Ecto neural progenitor cell (in vitro differentiated cells): ENCODE measurements around the gene TPRN.

Experiments used
- DNase-seq: peaks from one replicate; pipeline ENCODE4 v3.0.0-alpha.2; 2018; ENCODE audit warnings: low spot score

TPRN gene

DNA sequence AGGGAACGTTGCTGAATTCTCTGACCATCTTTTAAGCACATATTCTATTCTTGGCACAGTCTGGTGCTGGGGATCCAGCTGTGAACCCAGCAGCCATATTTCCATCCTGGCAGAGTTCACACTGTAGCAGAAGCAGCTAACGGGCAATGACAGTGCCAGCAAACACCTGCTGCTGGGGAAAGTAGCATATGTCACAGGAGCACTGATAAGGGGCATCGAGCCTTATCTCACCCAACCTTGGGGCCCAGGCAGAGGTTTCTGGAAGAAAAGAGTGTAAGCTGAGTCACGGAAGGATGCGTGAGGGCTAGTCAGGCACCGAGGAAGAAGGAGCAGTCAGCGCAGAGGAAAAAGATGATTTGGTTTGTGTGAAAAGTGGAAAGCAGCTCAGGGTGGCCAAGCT lies 6.1 kb upstream of the TPRN start:
- no peak for DNase-seq

DNA sequence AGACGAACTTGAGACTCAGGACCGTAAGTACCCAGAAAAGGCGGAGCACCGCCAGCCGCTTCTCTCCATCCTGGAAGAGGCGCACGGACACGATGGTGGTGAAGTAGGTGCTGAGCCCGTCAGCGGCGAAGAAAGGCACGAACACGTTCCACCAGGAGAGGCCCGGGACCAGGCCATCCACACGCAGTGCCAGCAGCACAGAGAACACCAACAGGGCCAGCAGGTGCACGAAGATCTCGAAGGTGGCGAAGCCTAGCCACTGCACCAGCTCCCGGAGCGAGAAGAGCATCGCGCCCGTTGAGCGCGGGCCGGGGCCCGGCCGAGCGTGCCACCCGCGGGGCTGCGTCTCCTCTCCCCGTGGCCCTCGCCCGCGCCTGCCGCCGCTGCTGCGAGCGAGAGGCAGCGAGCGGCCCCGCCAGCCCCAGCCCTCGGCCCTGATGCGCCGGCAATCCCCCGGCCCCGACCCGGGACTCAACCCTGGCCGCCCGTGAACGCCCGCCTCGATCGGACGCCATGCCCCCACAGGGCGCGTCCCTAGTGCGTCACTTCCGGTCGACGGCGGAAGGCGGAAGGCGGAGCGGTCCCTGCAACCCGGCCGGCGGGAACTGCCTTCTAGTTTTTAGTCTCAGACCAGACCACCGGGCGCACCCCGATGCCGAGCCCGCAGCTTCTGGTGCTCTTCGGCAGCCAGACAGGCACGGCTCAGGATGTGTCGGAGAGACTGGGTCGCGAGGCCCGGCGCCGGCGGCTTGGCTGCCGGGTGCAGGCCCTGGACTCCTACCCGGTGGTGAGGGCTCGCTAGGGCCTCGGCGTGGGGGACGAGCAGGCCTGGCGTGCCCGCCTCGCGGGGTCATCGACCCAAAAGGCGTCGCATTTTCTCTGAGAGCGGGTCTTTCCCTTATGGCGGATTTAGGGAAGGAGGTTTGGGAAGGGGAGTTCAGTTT lies 4.9 kb upstream of the TPRN start, which contains the start of the genes NDOR1 and TMEM203:
Gene NDOR1, plus strand, starts transcription at position 575 of the 944 bp plus-strand sequence. Its CDS starts 78 bp downstream, at position 653.
Gene TMEM203, minus strand, starts transcription at position 523 of the 944 bp plus-strand sequence. Its CDS starts 234 bp downstream, at position 289.
- DNase-seq = peak; percentile 97

DNA sequence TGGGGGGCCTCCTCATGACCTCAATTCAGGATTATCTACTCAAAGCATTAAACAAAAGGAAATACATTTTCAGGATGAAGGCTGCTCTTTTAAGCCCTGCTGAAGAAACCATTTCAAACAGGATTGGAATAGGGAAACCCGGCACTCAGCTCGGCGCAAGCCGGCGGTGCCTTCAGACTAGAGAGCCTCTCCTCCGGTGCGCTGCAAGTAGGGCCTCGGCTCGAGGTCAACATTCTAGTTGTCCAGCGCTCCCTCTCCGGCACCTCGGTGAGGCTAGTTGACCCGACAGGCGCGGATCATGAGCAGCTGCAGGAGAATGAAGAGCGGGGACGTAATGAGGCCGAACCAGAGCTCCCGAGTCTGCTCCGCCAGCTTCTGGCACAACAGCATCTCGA lies 4.2 kb upstream of the TPRN start:
- no peak for DNase-seq

DNA sequence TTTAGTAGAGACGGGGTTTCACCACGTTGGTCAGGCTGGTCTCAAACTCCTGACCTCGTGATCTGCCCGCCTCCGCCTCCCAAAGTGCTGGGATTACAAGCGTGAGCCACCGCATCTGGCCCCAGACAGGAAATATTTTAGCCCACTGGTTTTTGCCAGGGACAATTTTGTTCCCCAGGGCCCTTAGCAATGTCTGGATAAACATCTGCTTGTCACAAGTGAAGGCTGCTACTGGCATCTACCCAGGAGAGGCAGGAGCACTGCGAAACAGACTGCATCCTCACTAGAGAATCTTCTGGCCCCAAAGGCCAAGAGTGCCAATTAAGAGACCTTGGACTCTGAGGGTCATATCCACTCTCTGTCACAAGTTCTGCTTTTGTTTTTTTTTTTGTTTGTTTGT lies 2.4 kb upstream of the TPRN start:
- DNase-seq = no peak

DNA sequence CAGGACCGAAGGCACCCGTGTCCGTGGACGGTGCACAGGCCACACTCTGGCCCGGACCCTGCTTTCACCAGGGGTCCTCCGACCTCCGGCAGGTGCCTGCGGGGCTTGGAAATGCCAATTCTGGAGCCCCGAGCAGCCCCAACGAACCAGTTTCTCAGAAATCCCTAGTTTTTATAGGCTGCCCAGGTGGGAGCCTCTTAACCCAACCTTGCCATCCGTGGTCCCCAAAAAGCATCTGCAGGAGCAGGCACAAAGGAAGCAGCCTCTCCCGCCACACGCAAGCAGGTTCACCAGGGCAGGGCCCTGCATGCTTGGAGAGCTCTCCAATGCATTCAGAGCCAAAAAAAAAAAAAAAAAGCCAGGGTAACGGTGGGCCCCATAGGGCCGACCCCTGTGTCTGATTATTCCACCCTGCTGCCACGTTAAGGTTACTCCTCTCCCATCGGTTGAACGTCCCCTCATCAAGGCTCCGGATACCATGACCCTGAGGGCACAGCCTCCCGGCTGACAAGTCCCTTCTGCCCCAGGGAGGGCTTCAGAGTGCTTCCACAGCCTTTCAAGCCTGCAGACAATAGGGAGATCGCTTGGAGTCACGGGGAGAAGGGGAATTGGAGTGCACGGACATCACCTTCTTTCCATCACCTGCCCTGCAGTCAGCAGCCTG lies 796 bp upstream of the TPRN start:
- no peak for DNase-seq

DNA sequence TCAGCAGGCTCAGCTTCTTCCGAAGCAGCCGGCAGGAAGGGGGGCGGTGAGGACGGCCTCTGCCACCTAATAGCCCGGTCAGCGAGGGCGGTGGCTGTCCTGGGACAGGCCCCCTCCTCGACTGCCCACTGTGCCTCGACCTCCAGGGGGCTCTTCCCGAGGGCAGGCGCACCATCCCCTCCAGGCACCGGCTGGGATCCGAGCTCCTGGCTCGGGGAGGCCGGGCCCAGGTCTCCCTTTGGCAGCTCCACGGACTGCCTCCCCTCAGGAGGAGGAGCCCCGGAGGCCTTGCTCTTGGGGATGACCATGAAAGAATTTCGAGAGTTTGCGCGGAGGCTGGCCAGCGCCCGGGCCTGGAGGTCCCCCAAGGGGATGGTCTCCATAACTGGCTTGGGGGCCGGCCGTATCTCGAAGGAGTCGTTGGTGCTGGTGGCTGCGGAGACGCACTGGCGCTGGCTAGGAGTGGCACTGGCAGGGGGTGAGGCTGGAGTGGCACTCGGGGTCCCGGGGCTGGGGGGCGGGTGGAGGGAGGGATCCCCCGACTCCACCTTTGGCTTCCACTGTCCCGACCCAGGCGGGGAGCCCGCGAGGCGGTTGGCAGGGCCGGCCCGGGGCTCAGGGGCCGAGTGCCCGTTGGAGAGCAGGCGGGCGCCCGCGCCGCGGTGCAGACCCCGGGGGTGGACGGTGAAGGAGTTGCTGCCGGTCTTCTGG lies 975 bp downstream of the TPRN start:
- DNase-seq = no peak

DNA sequence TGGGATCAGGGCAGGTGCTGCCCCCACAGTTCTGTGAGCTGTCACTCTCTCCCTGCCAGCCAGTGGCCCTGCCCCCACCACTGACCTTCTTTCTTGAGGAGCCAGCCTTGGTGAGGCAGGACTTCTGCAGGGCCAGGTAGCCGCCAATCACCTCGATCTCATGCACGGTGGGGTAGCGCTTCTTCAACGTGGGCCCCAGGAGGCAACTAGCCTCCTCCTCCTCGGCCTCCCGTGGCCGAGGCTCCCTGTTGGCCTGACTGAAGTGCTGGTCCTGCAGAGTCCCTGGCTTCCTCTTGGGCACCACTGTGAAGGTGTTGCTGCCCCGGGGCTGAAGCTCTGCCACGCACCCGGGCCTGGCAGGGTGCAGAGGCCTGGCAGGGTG lies 1.6 kb downstream of the TPRN start:
- DNase-seq = no peak

DNA sequence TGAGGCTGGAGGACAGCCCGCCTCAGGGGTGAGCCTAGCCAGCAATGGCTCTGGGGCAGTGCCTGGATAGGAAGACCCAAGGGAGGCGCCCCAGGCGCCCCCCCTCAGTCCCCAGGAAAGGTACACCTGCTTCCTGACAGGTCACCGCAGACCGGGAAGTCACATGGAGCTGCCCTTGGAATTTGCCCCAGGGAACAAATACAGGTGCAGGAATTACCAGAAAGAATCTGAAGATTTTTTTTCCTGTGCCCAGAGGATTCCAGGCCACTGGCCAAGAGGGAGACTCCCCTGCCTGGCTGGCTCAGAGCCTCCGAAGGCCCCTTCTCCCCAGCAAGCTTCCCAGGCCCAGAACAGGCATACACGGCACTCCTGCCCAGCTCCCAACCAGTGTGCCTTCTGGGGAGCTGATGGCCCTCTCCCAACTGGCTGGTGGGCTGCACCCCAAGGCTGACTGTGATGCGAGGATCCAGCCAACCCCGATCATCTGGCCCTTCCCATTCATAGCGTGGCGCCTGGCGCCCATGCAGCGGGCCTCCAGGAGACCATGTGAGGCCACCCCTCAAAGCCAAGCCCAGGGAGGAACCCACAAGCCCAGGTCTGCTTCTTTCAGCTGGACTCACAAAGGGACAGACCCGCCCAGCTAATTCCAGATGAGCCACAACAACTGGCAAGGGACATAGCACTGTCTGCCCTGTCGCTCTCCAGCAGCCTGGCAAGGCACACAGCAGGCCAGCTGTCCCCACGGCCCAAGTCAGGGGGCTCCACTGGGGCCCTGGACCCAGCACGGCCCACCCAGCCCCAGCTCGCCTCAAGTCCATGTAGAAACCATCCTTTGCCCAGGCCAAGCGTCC lies 2.3 kb downstream of the TPRN start:
- DNase-seq = no peak

DNA sequence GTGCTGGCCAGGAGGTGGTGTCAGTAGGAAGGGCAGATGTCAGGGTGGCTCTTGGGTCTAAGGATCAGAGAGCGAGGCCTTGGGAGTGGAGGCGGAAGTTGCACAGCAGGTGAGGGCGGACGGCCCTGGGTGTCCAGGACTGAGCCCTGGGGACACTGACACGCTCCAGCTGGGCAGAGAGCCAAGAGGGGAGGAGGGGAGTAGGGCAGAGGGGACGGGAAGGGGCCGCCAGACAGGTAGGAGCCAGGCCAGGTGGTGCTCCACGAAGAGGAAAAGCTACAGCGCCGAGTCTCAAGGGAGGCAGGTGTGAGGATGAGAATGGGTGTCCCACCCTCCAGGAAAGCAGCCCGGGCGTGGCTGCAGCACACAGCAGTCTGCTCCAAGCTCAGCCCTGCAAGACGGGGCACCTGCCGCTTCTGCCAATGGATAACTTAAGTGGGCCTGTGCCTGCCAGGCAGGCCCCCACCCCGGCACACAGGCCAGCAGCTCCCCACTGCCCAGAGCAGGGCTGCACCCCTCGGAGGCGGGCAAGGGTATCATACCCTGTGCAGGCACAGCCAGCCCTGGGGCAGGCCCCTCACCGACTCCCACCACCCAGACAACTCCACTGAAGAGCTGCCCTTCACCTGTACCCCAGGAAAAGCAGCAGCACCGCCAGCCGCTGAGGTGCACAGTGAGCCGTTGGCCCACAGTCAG lies 4.9 kb downstream of the TPRN start:
- DNase-seq = no peak

DNA sequence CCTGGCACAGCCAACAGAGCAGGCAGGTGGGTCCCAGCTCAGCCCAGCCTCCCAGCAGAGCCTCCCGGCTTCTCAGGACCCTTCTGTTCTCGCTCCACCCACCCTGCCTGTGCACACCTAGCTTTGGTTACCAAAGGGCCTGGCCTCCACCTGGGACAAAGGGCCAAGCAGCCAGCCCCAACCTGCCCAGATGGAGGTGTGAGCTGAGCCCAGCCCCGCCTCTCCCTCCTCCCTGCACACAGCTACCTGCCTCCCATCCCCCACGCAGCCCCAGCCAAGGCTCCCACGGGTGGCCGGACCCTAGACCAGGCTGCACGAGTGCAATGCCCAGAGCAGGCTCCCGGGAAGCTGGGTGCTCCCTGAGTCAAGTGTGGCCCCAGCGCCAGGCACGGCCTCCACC lies 5.6 kb downstream of the TPRN start:
- DNase-seq = no peak

DNA sequence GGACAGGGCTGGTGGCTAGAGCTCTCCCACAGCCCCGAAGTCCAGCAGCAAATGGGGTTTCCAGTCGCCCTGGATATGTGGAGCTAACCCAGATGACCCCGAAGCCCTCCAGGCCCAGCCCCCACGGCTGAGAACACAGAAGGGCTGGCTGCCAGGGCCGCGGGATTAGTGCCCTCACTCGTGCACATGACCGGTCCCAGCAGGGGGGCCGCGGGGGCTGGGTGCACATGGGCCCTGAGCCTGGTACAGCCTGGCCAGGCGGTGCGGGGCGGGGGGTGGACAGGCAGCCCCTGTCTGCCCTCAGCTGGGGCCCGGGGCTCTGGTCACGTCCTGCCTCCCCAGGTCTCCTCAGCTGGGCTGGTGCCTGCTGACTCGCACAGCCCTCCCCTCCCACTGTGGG lies 6.2 kb downstream of the TPRN start:
- DNase-seq = no peak

DNA sequence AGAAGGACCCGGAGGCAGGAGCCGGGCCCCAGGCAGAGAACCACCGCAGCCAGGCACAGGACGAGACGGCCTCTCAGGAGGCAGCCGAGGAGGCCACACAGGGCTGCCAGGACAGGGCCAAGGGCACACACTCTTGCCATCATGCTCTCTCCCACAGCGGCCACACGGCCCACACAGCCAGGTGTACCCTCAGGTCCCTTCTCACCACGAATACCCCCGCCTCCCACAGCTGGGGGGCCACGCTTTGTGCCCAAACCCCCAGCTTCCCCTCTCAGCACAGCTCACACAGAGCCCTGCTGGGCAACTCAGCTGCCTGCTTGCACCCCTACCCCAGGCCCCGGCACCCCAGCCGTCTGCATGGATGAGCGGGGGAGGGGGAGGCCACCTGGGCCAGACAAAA lies 6.8 kb downstream of the TPRN start:
- DNase-seq = no peak

DNA sequence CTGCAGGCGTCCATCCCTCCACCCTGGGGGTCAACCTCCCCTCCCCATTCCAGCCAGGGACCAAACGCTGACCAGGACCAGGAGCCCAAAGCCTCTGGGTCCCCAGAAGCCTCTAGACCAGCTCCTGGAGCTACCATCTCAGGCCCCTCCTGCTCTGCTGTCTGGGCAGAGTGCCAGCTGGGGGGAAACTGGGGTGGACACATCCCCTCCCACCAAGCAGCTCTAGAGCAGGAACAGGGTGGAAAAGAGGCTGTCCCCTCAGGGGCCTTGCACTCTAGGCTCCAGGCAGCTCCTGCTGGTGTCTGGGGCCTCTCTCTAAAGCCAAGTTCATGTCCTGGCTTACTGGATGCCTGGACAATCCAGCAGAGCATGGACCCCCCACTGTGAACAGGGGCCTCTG lies 7.7 kb downstream of the TPRN start:
- no peak for DNase-seq

DNA sequence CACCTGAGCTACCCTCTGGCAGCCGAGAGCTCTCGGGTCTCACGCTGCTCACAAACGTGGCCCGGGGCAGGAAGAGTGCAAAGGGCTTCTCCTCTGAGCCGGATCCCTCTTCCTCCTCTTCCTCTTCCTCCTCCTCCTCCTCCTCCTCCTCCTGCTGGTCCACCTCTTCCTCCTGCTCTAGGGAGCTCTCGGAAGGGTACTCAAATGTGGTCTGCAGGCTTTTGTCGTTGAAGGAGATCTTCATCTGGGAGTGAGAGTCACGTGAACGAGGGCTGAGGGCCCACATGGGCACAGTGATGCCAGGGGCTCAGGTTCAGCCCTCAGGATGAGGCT lies 8.1 kb downstream of the TPRN start:
- DNase-seq = no peak

DNA sequence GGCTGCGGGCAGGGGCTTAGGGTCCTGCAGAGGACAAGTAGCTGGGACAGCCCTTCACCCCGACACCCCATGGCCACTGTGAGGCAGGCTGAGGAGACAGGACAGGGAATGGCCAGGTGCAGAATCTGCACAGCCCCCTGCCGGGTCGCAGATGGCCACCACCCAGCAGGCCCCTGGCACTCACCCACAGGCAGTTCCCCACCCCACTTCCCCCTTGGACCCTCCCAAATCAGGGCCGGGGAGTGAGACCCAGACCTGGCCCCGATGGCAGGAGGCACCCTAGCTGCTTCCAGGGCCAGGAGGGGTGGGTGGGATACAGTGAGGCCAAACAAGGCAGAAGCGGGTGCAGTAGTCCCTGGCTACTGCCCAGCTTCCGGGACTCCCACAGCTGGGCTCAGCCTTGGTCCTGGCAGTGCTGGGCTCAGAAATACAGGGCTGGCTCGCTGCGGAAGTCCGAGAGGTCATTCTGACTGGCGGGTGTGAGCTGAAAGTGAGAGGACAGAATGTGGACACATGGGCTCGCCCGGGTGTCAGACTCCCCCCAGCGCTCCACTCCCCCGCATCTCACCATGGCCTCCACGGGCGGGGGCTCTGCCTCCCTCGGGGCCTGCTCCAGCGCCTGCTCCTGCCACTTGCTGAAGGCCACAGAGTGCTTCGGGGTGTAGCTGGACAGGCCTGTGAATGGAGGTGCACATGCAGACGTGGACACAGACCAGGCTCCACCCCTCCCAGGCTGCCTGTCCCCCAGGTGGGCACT lies 8.7 kb downstream of the TPRN start:
- no peak for DNase-seq

DNA sequence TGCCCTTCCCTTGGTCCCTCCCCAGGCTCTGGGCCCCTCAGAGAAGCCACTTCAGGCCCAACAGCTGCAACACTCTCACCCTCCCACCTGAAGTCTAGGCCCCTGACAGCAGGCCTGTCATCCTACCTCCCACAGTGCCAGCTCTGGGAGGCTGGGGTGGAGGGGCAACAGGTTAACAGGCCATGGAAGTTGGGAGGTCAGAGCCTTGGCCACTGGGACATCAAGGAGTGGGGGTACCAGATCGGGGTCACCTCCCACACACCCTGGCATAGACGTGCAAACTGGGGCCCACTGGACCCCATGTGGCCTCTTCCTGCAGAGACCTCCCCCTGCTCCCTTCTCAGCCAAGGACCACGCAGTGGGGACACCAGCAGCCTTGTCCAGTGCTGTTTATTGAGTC lies 9.3 kb downstream of the TPRN start:
- DNase-seq = no peak

DNA sequence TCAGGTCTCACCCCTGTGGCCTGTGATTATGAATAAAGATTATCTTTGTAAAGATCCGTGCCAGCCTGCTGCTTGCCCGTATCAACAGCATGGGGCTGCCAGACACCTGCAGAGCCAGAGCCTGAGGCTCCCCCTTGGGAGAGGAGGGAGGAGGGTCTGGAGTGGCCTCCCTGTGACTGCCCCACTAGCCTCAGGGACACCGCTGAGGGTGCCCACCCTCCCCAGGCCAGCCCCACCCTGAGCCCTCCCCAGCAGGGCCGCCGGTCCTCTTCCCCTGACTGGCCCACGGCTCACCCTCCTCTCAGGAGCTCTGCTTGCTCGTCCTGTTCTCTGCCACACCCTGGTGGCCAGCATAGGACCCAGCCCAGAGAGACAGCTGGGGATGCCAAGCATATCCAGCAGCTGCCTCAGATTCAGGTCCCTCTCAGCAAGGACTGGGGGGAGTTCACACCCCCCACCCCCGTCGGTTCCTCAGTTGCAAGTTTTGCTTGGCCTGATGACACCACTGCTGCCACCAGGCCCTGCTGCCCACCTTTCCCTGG lies 10.2 kb downstream of the TPRN start:
- DNase-seq = no peak

DNA sequence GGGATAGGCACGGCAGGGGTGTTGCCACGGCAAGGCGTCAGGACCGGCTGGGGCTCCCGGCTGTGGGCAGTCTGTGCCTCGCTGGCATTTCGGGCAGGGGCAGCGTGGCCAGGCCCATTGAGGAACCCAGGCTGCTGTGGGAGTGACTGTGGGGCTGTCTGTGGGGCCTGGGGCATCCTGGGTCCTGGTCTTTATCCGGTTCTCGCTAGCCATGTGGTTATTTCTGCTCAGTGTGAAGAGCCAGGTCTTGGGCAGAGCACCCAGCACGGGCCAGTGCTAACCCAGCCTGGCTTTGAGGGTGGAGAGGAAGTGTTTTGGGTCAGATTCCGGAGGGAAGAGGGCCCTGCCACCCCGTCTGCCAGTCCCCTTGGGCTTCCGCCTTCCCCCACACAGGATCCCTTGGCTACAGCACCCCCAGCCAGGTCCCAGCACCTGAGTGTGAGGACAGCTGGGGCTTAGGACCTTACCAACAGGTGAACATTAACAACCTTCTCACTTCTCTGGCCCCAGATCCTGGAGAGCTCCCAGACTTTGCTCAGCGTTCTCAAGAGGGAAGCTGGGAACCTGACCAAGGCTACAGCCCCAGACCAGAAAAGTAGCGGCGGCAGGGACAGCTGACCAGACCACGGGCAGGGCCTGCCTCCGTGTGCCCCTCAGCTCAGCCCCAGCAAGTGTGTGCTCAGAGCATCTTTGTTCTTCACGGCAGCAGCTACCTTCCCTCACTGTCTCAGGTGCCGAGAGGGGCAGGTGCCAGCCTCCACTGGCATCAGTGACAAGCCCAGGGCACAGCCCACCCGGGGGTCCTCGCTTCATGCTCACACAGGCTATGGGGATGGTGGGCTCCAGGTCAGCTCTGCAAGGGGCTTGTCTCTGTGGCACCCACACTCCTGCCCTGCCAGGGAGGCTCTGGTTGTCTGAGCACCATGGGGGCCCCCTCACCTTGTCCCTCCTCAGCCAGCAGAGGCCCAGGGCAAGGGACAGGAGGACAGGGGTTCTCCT lies 10.9 kb downstream of the TPRN start:
- DNase-seq = no peak
